GM10266 (cell line): ENCODE measurements around the gene GPR68.
A peak's percentile ranks its signal among the peaks of the same experiment; 100 is the strongest.
"Not testable (repeated sequence)": the region's sequence is repeated elsewhere in the genome, so short reads cannot be mapped to it uniquely, and the experiment has no call there.

Source experiments
- DNase-seq: peaks from one replicate; pipeline ENCODE4 v3.0.0; 2012; ENCODE audit errors: extremely low spot score
- TF ChIP-seq, protein P1 (sequence below): IDR thresholded peaks from 2 replicates; pipeline ENCODE4 v1.5.1; 2012; ENCODE audit warnings: mild to moderate bottlenecking, low read depth; ENCODE audit not compliant: control insufficient read depth, insufficient read depth; ENCODE audit errors: missing control alignments

Gene GPR68

DNA sequence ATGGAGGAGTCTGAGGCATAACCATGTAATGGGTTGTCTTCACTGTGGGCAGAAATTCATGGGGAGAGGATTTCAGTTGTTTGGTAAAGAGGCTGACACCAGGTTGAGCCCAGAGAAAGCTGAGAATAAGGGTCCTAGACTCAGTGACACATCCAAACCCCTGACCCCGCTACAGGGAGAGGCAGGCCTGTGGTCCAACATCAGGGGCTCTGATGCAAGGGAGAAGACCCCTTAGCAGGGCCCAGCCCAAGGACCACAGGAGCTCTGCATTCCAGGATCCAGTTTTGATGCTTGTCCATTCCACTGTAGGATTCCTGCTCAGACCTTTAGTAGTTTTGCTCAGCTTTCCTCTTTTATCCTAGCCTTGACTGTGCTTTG lies 15.5 kb downstream of the GPR68 start:
- DNase-seq, result no peak
- TF ChIP-seq, protein P1, sequence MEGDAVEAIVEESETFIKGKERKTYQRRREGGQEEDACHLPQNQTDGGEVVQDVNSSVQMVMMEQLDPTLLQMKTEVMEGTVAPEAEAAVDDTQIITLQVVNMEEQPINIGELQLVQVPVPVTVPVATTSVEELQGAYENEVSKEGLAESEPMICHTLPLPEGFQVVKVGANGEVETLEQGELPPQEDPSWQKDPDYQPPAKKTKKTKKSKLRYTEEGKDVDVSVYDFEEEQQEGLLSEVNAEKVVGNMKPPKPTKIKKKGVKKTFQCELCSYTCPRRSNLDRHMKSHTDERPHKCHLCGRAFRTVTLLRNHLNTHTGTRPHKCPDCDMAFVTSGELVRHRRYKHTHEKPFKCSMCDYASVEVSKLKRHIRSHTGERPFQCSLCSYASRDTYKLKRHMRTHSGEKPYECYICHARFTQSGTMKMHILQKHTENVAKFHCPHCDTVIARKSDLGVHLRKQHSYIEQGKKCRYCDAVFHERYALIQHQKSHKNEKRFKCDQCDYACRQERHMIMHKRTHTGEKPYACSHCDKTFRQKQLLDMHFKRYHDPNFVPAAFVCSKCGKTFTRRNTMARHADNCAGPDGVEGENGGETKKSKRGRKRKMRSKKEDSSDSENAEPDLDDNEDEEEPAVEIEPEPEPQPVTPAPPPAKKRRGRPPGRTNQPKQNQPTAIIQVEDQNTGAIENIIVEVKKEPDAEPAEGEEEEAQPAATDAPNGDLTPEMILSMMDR, result no peak

DNA sequence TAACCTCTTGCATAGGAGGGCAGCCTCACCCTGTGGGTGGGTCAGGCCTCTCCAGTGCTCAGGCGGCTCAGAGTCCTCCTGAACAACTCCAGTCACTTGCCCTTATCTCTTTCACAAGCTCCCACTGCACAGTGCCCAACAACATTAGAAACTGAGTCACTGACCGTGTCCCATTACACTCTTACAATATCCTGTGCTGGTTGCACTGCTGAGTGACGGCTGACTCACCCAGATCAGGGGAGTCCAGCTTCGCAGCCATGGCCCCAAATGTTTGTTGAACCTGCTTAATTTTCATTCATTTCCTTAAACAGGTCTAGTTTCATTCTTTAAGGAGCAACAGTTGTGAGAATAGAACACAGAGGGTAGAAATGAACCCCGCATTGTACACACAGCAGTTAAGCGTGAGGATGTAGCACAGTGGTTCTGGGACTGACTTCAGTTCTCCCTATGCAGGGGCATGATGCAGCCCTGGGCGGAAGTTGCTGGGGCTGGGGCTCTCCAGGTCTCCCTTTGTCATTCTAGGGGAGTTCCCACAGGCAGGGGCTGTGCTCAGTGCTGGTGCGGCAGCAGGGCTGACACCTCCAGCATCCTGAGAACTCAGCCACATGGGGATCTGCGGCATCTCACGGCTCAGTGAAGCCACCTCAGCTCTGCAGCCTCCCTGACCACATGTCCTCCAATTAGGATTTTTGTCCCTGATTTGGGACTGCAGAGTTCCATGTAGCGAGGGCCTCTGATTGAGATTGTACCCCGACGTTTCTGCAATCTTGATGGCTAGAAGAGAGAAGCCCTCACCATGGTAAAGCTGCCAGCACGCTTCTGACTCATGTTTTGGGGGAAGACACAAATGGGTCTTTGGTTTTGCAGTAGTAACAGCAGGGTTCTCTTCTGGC lies 16.1 kb downstream of the GPR68 start:
- peak; percentile 89 for DNase-seq
- TF ChIP-seq, protein P1, result no peak

DNA sequence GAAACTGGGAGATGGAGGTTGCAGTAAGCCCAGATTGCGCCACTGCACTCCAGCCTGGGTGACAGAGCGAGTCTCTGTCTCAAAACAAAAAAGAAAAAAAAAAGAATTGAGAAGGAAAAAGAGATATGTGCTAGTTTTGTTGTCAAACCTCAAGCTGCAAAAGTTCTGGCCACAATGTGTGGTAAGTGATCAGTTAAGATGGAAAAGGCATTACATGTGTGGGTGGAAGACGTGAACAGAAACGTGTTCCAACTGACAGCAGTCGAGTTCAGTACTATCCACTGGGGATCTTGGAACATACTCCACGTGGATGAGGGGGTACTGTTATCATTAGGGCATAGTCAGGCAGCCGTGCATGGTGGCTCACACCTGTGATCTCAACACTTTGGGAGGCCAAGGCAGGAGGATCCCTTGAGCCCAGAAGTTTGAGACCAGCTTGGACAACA lies 17.3 kb downstream of the GPR68 start:
- TF ChIP-seq, protein P1, result no peak
- DNase-seq, result no peak

DNA sequence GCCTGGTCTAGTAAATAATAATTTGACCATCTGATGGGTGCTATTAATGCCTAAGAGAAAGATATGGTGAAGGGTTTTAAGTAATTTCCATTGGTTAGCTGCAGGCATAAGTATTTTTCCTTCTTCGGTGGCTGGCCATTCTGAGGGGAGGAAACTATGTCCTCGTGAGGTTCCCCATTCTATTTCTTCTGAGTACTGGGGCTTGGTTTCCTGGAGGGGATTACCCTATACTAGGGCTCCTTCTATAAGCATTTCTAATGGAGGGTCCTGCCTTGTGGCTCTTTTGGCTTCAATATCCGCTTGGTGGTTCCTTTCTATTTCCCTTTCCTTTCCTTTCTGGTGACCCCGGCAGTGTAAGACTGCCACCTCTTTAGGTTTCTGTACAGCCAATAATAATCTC lies 18.1 kb downstream of the GPR68 start:
- DNase-seq, result not testable (repeated sequence)

DNA sequence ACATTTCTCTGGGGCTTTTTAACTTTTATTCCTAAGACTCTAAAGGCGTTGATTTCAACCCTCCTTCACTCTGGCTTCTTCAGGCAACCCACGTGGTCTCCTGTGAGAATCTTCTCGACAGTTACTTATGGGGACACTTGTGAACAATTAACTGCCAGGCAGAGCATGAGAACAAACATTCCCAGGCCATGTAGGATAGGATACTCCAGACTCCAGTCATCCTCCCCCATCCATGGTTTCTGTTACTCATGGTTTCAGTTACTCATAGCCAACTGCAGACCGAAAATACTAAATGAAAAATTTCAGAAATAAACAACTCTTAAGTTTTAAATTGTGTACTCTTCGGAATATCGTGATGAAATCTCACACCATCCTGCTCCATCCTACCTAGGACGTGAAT lies 19.5 kb downstream of the GPR68 start:
- DNase-seq, result no peak
- TF ChIP-seq, protein P1, result no peak

DNA sequence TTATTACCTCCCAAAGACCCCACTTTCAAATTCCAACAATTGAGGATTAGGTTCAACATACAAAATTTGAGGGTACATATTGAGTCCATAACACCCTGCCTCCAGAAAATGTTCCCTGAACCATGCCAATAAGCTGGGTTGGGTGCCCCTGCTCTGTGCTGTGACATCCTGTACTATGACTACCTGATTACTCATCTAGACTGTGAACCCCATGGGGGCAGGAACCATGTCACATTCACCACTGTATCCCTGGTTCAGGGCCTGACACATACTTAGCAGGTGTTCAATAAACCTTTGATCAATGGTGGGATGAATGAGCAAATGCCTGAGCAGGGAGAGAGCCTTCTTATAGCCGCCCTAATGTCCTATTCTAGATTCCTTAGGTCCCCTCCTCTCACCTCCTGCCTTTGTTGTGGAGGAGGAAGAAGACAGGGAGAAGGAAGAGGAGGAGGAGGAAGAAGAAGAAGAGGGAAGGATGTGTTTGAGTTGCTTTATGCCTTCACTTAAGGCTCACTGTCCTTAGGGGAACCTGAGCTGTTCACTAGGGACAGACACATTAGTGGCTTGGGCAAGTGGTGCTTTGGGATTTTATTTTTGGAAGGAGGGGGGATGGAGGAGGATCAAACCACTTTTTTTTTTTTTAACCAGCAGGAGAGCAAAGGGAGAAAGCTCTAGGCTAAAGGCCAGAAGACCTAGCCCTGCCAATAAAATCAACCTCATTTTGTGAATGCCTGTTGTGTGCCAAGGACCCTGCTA lies 21.3 kb downstream of the GPR68 start:
- no peak for DNase-seq

DNA sequence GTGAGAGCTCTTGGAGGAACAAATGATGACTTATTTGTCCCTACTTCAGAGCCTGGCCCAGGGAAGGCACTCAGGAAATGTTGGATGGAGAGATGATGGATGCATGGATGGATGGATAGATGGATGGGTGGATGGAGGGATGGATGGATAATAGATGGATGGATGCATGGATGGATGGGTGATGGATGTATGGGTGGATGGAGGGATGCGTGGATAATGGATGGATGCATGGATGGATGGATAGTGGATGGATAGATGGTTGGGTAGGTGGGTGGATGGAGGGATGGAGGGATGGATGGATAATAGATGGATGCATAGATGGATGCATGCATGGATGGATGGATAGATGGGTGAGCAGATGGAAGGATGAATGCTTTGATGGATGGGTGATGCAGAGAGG lies 23.2 kb downstream of the GPR68 start:
- TF ChIP-seq, protein P1, result no peak
- DNase-seq, result no peak

More for the DNA sequence above, 21.3 kb downstream of the GPR68 start:
- TF ChIP-seq, protein P1, result no peak
